Middle frontal gyrus (tissue), 1 donor: Measurements from ENCODE around the gene CHI3L1.

Experiments
- DNase-seq: peaks from one replicate; pipeline ENCODE4 v3.0.0-alpha.2; 2015; ENCODE audit warnings: low spot score; ENCODE audit errors: extremely low spot score

Gene CHI3L1

DNA sequence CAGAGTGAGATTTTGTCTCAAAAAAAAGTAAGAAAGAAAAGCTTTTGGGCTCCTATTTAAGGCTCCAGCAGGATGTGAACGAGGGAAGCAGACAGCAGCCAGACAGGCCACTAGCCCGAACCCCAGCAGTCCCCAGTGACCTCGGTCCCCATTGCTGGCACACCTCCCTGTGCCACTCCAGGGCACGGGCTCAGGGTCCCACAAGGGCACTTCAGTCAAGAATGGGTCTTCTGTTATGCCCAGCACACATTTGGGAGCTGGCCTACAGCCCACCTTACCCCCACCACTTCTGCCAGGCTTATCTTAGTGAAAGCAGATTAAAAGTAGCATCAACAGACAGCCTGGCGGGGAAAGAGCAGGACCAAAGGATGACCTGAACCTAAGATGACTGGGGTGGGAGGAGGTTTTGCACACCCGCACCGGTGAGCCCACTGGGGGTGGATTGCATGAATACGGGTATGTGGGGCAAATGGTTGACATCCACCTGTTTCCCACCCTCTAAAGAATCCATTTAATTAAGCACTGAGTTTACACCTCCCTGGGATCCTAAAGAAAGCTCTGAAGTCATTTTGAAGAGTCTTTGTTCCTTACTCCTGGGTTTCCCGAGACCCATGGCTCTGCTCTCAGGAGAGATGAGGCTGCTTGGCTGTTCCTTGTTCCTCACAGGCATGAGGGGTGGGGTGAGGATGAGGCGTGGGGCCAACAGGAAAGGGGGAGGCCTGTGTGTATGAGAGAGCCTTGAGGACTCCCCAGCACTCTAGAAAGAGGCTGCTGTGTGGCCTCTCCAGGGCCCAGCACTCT is 4.7 kb downstream of the CHI3L1 start:
- no peak for DNase-seq

DNA sequence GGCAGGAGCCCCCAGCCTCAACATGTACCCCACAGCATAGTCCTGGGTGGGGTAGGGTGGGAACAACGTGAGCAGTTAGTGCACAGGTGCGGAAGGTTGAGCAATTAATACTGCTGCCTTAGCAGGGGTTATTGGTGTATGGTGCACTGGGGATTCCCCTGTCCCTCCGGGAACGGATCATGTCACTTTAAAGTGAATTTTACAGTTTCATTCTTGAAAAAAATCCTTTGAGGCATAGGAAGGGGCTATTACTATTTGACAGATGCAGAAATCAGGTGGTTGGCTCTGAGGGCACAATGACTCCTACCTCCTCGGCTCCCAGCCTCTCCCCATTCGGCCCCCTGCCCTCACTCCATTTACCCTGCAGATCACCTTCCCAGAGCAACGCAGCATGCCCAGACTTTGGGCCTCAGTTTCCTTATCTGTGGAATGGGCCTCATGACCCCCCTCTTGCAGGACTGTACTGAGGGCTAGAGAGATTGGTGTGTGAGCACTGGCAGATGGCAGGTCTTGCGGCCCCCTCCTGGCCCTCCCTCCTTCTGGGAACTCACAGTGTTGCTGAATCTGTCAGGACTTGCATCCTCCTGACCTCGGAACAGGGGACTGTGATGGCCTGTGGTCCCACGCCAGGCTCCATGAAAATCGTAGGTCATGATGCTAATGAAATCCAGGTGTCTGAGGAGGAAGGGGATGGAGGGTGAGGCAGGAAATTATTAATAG is 5.7 kb downstream of the CHI3L1 start:
- no peak for DNase-seq

DNA sequence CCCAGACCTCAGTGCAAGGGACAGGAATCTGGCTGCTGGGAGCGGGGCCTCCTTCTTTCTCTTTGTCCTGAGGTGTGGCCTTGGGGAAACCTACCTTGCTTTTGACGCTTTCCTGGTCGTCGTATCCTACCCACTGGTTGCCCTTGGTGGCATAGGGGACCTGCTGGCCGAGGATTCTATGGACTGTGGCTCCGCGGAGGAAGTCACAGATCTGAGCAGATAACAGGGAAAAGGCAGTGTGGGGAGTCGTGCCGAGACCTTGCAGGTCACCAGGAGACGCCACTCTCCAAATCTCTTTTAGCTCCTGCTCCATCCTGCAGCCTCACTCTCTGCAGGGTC is 6.9 kb downstream of the CHI3L1 start:
- DNase-seq: no peak

DNA sequence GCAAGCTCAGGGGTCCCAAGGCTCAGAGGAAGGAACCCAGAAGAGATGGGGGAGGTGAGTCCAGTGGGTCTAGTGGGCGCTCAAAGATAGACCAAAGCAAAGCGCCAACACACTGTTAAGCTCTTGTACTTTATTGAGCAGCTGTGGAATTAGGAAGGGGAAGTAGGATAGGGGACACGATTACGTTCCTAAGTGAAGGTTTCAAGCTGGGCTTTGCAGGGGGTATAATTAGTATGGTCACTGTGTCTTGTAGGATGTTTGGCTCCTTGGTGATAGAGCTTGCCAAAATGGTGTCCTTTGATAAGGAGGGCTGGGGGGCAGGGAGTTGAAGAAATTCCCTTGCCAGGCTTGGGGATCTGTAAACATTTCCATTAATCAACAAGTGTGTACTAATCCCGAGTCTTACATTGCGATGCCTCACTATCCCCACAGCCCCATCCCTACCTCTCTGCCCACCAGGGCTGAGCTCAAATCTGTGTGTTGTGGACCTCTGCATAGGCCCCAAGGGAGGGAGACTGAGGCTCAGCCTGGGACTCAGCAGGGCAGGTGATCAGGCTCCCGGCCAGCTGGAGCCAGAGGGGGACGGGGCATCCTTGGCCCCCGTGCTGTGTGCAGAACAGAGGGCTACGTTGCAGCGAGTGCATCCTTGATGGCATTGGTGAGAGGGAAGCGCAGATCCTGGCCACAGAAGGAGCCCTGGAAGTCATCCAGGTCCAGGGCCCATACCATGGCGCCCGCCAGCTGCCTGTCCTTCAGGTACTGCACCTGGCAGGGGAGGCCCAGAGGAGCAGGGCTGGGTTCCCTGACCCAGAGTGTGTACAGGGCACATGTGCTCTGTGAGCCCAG is 7.5 kb downstream of the CHI3L1 start:
- no peak for DNase-seq

DNA sequence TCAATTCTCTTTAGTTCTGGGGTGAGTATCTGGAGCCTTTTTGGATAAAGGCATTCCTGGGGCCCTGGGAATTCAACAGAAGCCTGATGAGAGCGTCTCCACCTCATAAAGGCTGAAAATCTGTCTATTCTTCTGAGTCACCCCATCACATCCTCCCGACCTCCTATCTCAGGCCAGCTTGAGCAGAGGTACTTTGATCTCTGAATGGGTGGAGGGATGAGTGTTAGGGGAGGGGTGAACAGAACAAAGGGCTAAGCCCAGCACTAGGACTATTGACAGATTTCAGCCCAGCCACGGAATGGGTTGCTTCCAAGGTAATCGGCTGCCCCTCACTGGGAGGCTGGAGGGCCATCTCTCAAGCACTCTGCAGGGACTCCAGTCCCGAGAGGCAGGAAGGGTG is 8.4 kb downstream of the CHI3L1 start:
- DNase-seq: no peak

DNA sequence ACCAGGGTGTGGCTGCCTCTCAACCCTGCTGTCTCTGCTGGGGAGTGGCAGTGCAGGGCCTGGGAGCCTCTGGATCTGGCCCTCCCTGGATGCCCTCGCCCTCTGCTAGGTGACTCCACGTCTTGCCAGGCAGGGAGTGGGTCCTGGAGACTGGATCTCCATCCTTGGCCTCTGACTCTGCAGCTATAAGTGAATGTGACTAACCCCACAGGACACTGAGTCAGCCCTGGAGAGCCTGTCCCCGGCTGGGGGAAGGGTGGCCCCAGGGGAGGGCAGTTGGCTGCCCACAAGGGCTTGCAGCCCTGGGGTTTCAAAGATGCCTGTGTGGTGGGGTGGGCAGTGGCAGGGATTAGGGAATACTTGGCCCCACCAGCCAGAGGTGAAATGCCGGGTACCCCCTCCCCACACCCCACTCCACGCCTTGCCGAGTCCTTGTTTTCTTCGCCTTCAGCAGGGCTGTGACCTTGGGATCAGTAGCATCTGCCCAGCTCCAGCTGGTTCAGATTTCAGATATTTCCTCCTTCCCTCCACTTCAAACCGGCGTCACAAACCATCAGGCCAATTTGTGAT is 8.9 kb downstream of the CHI3L1 start:
- no peak for DNase-seq

DNA sequence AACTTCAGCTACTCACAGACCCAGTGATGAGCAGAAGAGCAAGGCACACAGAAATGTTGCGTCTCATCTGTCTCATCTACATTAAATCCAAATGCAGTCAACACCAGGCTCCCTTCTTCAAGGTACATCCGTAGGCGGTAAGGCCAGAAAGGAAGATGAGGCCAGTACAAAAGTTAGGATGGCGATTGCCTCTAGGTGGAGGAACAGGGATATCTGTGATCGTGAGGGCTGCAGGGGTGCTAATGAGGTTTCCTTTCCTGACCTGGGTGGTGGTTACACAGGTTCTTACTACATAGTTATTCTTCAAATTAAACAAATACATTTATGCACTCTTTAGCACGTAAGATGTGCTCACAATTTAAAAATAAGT is 9.5 kb downstream of the CHI3L1 start:
- DNase-seq: no peak

DNA sequence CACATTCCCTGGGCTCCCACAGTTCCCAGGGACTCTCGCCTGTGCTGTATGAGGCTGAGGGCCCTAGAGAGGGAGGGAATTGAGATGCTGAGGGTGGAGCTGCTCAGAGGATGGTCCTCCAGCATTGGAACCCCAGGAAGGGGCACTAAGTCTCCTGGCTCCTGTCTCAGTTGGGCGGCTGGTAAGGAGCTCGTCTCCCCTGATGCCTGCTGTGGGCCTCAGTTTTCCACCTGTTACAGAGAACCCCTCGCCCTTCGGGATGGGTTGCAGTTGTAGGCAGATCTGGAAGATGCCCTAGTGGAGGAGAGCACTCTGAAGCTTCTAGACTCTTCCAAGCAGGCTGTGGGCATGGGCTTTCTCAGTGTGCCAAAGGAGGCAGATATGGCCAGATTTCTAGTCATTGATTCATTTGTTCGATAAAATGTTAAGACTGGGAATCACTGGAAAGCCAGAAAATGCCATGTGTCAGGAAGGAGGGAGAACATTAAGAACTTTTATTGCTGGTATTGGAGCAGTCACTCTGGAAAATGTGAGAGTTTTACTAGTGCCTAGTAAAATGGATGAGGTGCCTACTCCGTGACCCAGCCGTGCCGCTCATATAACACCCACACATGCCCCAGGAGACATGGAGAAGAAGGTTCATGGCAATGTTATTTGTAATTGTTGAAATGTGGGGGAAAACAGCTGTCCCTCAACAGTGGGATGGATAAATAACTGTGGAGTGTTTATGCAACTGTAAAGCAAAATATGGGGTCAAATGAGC is 10.1 kb downstream of the CHI3L1 start:
- no peak for DNase-seq

DNA sequence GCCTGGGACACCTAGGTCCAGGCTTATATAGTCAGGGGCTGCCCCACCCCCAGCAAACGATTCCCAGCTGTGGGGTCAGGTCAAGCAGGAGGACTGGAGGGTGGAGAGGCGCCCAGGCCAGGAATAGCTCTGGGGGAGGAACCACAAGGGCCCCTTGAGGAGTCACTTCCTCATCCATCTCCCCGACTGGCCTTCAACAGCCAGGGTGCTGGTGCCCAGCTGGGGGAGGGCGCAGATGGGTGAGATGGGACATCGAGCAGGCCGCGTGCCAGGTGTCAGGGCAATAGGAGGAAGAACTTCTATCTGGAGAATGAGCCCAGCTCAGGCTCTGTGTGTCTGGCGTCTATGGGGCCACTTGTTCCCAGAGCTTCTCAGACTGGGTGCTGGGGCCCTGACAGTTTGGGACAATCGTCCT is 10.7 kb downstream of the CHI3L1 start:
- no peak for DNase-seq

DNA sequence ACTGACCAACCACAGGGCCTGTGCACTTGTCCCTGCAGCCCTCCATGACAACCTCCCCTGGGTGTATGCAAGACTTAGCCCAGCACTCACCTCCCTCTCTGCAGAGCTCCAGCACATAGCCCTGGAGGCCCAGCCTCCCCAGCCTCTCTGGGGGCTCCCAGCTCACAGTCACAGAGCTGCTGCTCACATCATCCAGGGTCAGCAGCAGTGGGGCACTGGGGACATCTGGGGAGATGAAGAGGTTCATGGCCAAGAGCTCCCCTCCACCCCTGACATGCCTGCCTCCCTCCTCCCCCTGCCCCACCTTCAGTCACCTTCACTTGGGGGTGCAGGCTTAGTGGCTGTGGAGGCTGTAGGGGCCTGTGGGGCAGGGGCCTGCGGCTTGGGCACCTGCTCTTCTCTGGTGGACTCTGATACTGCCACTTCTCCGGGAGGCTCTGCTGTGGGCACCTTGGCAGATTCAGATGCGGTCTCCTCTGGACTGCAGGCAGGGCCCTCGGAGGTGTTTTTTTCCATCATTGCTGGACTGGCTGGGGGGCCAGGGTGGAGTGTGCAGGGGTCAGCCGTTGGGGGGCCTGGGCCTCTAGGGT is 11.2 kb downstream of the CHI3L1 start, which contains the start of gene MYBPH:
MYBPH (minus strand) TSS at position 590 of the 590 bp plus-strand sequence; CDS start at position 519, 71 bp downstream.
- DNase-seq: no peak

DNA sequence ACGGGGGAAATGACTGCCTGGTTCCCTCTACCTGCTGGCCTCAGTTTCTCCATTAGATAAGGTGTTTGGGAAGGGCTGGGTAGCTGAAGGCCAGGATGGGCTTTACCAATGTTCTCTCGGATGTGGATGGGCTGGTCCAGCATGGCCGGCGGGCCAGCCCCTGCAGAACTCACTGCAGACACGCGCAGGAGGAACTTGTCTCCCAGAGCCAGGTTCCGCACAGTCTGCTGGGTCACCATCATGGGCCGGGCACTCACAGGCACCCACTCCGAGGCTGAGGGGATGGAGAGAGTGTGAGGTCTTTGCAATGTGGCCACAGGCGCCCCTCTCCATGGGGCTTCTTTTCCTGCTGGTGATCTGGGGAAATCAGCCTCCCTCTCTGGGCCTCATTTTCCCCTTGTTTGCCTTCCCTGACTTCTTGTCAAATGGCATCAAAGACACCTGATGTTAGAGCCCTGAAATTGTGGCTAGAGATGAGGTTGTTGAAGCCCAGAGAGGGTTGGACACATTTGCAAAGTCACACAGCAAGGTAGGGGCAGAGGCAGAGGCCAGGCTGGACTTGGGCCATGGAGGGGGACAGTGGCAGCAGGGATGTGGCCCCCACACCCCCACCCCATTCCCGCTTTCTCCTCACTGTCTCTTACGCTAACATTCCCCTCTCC is 12.0 kb downstream of the CHI3L1 start:
- no peak for DNase-seq

DNA sequence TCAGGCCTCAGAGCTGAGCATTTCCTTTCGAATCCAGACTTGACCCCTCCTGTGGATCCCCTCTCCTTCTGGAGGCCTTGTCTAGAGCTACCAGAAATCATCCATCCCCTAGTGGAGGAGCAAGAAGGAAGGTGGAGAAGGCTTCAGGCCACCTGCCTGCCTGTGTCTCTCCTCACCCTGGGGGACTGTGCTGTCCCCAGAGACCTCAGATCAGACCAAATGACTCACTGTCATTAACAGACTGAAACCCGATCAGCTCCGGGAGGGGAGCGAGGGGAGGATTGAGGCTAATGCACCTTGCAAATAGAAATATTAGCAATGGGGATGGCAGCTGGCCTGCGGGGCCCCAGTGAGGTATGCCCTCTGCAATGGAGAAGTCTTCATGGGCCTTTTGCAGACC is 12.9 kb downstream of the CHI3L1 start:
- no peak for DNase-seq

DNA sequence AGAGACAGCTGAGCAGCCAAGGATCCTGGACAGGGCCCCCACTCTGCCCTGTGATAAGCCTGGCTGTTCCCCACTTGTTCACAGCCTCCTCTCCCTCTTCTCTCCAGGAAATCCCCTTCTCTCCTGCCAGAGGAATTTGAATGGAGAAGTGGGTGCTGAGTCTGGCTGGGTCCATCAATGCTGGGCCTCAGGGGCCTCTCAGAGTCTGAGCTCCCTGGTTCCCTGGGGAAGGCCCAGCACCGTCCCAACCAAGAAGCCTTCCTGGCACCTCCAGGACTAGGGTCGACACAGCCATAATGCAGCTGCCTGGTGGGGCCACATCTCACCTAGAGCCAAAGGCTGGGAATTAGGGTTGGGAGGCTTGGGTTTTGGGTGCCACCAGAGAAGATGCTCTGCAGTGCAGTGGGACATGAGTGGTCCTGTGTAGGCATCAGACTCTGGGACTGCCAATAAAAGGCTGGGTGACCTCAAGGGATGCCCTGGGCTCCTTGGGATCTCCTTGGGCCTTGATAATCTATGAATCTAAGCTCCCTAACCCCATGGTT is 13.4 kb downstream of the CHI3L1 start:
- DNase-seq: no peak

DNA sequence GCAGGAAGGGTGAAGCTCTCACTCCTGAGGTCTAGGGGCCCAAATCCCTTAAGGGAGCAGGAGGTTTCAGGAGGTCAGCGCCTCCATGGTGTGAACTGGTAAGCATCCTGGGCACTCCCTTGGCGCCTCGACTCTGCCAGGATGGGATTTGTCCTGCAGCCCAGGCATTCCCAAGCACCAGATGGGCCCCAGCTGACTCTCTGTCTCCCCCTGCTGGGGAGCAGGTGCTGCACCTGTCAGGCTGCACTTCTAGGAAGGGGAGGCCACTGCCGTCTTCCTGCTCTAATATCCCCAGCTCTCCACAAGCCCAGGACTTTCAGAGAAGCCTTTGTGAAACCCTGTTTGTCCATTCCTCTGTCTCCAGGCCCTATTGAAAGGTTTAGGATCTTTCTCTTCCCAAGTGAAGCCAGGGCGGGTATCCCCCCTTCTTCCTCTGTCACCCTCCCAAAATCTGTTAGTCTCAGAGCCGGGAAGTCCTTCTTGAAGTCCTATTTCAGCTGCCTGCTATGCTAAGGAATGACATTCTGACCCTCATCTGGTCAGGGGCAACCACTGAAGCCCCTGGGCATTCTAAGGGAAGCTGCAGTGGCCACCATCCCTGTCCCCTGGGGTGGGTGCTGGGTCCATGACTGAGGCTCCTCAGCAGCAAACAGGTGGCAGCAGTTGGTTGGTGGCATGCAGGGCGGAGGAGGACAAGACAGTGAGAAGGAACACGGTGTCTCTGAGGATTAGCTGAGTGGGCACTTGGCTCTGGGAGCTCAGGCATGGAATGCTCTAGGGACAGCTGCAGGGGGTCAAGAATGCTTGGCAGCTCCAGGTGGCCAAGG is 14.1 kb downstream of the CHI3L1 start:
- DNase-seq: no peak

DNA sequence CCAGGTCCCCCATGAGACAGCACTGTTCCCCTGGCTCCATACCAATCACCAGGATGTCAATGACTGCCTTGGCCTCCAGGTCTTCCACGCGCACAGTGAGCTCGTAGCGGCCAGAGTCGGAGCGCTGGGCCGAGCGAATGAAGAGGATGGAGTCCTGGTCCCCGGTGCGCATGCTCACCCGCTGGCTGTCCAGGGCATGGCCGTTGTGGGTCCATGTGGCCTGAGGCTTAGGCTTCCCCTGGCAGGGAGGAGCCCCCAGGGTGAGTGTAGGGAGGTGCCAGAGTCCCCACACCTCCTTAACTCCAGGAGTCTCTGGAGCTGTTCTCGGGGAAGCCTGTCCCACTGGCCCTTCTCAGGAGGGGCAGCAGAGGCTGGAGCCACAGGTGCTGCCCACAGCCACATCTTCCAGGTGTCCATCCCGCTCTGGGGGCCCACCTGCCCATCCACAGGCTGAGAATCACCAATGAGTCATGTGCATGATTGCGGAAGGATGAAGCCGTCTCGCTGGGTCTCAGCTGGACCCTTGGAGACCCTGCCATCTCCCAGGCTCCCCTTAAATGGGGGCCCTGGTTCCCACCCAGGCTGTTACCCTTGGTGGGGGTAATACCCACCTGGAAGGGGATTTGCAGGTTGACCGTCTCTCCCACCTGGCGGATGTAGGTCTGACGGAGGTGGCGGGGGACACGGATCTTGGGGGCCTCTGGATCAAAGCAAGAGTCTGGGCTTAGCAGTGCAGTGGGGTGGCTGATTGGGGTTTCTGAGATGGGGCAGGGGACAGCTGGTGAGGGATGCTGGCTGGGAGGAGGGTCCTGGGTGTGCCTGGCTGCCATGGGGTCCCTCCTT is 14.9 kb downstream of the CHI3L1 start:
- DNase-seq: no peak

DNA sequence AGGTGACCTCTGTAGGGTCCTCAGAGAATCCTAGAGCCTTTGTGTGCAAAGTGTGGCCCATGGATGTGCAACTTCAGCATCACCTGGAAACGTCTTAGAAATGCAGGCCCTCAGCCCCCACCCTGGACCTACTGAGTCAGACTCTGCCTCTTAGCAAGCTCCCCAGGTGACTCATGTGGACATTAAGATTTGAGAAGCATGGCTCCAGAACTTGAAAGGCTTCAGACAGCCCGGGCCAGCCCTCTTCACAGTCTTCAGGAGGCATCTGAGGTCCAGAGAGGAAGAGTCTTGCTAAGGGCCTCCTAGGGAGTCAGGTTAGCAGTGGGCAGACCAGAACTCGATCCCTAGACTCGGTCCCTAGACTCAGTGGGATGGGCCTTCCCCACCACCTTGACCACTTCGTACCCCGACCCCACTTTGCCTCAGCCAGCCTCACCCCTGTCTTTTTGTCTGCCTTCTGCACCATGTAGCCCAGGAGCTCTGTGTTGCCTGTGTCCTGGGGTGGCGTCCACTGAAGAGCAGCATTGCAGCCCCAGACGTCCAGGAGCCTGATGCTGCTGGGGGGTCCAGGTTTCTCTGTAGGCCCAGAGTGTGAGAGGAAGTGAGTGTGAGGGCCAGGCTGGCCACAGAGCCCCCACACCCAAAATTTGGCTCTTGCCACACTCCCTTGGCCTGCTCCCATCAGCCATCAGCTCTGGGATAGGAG is 15.7 kb downstream of the CHI3L1 start:
- DNase-seq: no peak

DNA sequence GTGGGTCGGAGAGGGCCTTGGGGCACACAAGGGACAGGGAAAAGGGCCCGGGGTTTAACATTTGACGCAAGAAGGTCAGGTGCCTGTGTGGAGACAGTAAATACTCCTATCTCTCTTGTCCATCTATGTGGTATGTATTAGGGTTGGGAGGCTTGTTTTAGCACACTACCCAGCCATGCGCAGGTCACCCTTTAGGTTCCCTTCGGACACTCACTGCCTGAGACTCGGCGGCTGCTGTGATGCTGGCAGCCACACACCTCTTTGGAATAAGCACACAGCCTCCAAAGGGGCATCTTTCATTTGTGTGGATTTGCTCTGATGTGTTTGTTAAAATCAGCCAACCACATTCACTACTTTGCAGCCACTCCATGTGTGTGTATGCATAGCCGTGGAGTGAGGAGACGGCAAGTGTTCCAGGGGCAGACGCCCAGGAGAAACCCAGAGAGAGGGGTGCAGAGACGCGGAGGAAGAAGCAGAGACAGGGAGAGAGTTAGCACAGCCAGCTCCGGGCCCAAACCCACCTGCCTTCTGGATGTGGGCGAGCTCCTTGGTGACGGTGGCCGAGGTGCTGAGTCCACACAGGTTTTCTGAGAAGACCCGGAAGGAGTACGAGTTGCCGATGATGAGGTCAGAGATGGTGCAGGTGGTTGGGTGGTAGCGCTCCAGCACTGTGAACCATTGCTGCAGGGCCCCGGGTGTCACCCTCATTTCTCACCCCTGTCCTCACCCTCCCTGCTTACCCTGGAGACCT is 16.6 kb downstream of the CHI3L1 start:
- no peak for DNase-seq
